ENCODE results near the gene PAX3.

The PAX3 gene

GRCh38 chr2:222298311-222299150 lies at the start of gene PAX3:
Gene PAX3 (minus strand): TSS chr2:222298998. CDS start chr2:222298615, 383 bp downstream.
- no peak for DNase-seq (ENCODE audit: low read depth)

- DNase-seq (ENCODE audit: low read depth): no peak
Observed at GRCh38 chr2:222341331-222341730, 42.5 kb upstream of the PAX3 start.

- DNase-seq (ENCODE audit: low read depth): no peak
Observed at GRCh38 chr2:222338374-222338773, 39.6 kb upstream of the PAX3 start.

- no peak for DNase-seq (ENCODE audit: low read depth)
Observed at GRCh38 chr2:222336931-222337330, 38.1 kb upstream of the PAX3 start.

GRCh38 chr2:222336442-222336841 lies 37.6 kb upstream of the PAX3 start:
- DNase-seq (ENCODE audit: low read depth): no peak

- DNase-seq (ENCODE audit: low read depth): no peak
Observed at GRCh38 chr2:222334914-222335313, 36.1 kb upstream of the PAX3 start.

- DNase-seq (ENCODE audit: low read depth): no peak
Observed at GRCh38 chr2:222333397-222333796, 34.6 kb upstream of the PAX3 start.

GRCh38 chr2:222332116-222332515 lies 33.3 kb upstream of the PAX3 start:
- DNase-seq (ENCODE audit: low read depth): no peak

GRCh38 chr2:222330910-222331309 lies 32.1 kb upstream of the PAX3 start:
- no peak for DNase-seq (ENCODE audit: low read depth)

- DNase-seq (ENCODE audit: low read depth): no peak
Observed at GRCh38 chr2:222322236-222322635, 23.4 kb upstream of the PAX3 start.

GRCh38 chr2:222320436-222321395 lies 21.9 kb upstream of the PAX3 start:
- DNase-seq (ENCODE audit: low read depth): no peak

- no peak for DNase-seq (ENCODE audit: low read depth)
Observed at GRCh38 chr2:222319586-222320435, 21.0 kb upstream of the PAX3 start.

GRCh38 chr2:222318712-222319585 lies 20.2 kb upstream of the PAX3 start:
- no peak for DNase-seq (ENCODE audit: low read depth)

GRCh38 chr2:222318026-222318711 lies 19.4 kb upstream of the PAX3 start:
- peak; percentile 61 for DNase-seq (ENCODE audit: low read depth)

GRCh38 chr2:222315443-222316121 lies 16.8 kb upstream of the PAX3 start:
- no peak for DNase-seq (ENCODE audit: low read depth)

GRCh38 chr2:222313816-222314215 lies 15.0 kb upstream of the PAX3 start:
- no peak for DNase-seq (ENCODE audit: low read depth)

- no peak for DNase-seq (ENCODE audit: low read depth)
Observed at GRCh38 chr2:222311978-222312738, 13.4 kb upstream of the PAX3 start.

GRCh38 chr2:222311319-222311977 lies 12.7 kb upstream of the PAX3 start:
- DNase-seq (ENCODE audit: low read depth): no peak

Data from amniotic epithelial cell (primary cell).